ENCODE data around the gene SUSD2.
A peak's percentile ranks its signal among the peaks of the same experiment; 100 is the strongest.

Gene SUSD2

DNA sequence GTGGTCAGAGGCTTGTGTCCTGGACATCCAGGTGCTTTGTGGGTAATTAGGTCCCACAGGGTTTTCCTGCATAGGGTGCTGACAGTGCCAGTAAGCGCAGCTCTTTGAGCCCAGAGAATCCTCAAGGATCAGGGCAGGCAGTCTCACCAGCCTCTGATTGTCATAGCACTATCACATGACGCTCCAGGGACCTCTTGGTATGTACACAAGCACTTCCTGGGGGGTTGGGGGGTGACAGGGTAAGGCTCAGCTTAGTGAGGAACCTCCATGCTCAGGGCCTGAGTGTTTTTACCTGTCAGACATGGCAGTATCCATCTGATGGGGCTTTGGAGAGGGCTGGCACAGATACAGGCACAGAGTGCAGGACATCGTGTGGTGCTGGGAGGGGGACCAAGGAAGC is 27.9 kb upstream of the SUSD2 start:
- H3K4me3 ChIP-seq (ENCODE audit: low read depth, low read length), result no peak overlapping the region

DNA sequence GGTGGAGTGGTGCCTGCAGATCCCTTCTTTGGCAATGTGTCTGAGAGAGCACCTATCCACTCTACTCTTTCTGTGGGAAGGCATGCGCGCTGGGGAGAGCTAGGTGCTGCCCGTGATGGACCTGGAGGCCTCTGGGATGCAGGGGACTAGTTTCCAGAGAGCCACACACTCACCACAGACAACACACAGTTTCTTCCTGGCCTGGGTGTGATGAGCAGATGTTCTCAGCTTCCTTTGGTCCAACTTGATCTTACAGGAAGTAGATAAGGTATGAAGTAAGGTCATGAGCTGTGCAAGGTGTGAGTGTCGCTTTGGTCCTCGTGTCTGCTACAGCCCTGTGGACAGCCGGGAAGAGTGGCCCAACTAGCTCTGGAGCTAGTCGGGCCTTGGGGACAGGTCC is 27.3 kb upstream of the SUSD2 start:
- H3K4me3 ChIP-seq (ENCODE audit: low read depth, low read length), result no peak overlapping the region

DNA sequence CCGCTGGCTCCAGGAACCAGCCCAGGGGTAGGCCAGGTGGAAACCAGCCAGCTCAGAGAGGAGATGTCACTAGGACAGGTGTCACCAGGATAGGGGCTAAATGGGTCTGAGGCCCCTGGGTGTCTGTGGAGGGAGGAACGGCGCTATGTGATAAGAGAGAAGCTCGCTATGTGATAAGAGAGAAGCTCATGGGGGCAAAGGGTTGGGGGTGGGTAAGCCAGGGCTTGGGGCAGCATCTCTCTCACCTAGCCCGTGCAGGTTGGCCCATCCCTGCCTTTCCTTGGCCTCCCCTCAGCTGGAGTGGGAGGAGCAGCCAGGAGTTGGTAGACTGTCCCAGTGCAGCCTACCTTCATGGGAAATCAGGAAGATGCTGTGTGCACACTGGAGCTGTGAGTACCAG is 26.5 kb upstream of the SUSD2 start:
- no peak overlapping the region for H3K4me3 ChIP-seq (ENCODE audit: low read depth, low read length)

DNA sequence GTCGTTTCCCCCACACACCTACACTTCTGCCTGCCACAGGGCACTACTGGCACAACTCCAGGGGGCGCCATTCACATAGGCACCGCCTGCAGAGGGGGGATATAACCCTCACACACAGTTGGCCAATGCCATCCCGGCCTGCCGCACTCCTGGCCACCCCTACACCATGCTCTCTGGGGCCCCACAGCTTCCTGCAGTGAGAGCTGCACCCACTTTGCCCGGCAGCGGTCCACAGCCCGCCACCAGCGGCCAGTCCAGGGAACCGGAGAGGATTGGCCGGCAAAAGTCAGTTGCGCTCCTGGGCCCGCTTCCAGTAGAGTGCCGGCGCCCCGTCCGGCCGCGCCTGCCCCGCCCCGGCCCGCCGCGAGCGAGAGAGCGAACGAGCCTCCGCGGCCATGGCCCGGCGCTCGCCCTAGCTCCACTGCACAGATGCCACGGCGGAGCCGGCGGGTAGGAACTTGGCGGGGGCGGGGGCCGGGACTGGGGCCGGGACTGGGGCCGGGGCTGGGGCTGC is 25.6 kb upstream of the SUSD2 start:
- peak overlapping the region; percentile 28 for H3K4me3 ChIP-seq (ENCODE audit: low read depth, low read length)

- H3K4me3 ChIP-seq (ENCODE audit: low read depth, low read length), result peak overlapping the region; percentile 45
Observed at GRCh38 chr22:24156141-24156912, 25.0 kb upstream of the SUSD2 start.

- peak overlapping the region; percentile 45 for H3K4me3 ChIP-seq (ENCODE audit: low read depth, low read length)
Observed at GRCh38 chr22:24156913-24157821, 24.1 kb upstream of the SUSD2 start.

DNA sequence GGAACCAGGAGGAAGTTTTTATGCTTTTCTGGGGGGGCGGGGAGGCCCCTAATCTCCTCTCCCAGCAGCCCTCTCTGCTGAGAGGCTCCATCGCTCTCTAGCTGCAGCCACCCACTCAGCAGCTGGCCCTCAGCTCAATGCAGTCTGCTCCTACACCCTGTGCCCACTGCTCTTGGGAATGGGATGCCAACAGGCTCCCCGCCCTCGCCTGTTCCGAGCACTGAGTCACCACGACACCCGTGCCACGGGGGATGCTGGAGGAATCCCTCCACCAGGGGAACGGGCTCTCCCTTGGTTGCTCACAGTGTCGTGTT is 23.5 kb upstream of the SUSD2 start:
- H3K4me3 ChIP-seq (ENCODE audit: low read depth, low read length), result no peak overlapping the region

- H3K4me3 ChIP-seq (ENCODE audit: low read depth, low read length), result no peak overlapping the region
Observed at GRCh38 chr22:24159650-24160049, 21.6 kb upstream of the SUSD2 start.

DNA sequence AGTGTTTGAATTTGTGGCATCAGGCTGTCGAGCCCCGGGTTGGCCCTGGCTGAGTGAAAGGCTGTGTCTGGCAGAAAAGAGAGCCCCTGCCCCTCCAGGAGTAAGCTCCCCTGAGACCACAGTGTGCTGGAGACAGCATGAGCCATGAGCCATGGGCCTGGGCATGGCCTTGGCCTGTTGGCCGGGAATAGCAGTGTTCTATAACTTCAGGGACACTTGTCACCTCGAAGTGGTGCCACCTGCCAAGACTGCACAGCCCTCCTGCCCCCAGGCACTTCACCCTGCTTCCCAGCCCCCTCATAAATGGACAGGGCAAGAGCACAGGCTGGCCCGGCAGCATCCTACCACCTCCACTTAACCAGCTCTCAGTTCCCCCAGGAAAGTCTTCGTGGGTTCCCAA is 20.7 kb upstream of the SUSD2 start:
- no peak overlapping the region for H3K4me3 ChIP-seq (ENCODE audit: low read depth, low read length)

- H3K4me3 ChIP-seq (ENCODE audit: low read depth, low read length), result no peak overlapping the region
Observed at GRCh38 chr22:24161485-24161884, 19.8 kb upstream of the SUSD2 start.

GRCh38 chr22:24161909-24162308 is 19.4 kb upstream of the SUSD2 start:
- H3K4me3 ChIP-seq (ENCODE audit: low read depth, low read length), result no peak overlapping the region

- H3K4me3 ChIP-seq (ENCODE audit: low read depth, low read length), result no peak overlapping the region
Observed at GRCh38 chr22:24162436-24162835, 18.9 kb upstream of the SUSD2 start.

DNA sequence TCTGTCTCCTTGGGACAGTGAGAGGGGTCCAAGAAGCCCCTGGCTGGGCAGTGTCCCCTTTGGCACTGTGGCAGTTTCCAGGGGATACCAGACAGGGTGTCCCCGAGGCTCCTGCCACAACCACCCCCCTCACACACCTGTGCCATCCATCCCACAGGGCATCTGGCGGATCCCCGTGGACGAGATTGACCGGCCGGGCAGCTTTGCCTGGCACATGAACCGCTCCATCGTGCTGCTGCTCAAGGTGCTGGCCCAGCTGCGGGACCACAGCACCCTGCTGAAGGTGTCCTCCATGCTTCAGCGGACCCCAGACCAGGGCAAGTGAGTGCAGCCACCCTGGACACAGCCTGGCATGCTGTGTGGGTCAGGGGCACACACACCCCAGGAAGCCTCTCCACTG is 17.0 kb upstream of the SUSD2 start:
- no peak overlapping the region for H3K4me3 ChIP-seq (ENCODE audit: low read depth, low read length)

- H3K4me3 ChIP-seq (ENCODE audit: low read depth, low read length), result no peak overlapping the region
Observed at GRCh38 chr22:24164940-24165339, 16.3 kb upstream of the SUSD2 start.

DNA sequence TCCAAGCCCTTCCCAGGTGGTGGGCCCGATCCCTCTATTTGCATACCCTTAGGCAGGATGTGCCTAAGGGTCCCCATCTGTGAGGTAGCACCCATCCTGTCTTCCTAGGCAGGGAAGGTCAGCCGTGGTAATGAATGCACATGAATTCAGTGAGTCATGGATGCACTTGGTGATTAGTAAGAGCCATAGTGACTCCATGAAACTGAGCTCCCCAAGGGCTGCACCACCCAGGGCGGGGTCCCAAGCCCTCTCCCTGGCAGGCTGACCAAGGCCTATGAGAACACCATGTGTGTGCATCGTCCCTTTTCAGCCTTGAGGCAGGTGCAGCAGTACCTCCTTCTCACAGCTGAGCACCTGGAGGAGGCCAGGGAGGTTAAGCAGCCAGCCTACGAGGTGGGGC is 15.6 kb upstream of the SUSD2 start:
- H3K4me3 ChIP-seq (ENCODE audit: low read depth, low read length), result no peak overlapping the region

GRCh38 chr22:24166811-24167210 is 14.5 kb upstream of the SUSD2 start:
- no peak overlapping the region for H3K4me3 ChIP-seq (ENCODE audit: low read depth, low read length)

- H3K4me3 ChIP-seq (ENCODE audit: low read depth, low read length), result no peak overlapping the region
Observed at GRCh38 chr22:24169439-24170058, 11.7 kb upstream of the SUSD2 start.

GRCh38 chr22:24170188-24170587 is 11.1 kb upstream of the SUSD2 start:
- no peak overlapping the region for H3K4me3 ChIP-seq (ENCODE audit: low read depth, low read length)

DNA sequence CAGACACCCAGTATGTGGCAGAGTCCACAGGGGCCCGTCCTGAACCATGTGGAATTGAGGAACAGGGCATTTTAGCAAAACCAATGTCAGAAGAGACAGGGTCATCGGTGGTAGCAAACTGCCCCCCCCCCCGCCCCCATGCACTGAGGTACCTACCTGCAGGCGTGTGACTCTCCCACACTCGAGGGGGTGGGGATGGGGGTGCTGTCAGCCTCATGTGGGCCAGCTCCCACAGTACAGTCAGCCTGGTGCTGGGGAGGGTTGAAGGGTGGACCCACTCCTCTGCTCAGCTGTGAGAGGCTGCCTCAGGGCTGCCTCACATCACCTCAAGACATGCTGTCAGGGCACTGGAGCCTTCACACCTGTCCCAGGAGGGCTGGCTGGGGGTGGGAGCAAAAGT is 10.7 kb upstream of the SUSD2 start:
- H3K4me3 ChIP-seq (ENCODE audit: low read depth, low read length), result no peak overlapping the region

DNA sequence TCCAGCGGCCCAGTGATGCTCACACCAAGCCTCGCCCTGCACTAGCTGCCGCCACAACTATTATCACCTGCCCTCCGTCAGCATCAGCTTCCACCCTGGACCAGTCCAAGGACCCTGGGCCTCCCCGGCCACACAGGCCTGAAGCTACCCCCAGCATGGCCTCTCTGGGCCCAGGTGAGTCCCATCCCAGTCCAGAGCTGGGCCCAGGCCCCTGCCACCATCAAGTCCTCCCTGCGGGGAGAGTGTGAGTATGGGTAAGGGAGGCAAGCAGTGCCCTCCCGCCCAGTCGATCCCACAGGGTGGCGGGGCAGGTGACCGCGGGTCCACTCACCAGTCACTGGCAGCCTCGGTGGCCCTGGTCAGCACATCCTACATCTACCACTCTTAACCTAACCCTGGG is 9.5 kb upstream of the SUSD2 start:
- no peak overlapping the region for H3K4me3 ChIP-seq (ENCODE audit: low read depth, low read length)

DNA sequence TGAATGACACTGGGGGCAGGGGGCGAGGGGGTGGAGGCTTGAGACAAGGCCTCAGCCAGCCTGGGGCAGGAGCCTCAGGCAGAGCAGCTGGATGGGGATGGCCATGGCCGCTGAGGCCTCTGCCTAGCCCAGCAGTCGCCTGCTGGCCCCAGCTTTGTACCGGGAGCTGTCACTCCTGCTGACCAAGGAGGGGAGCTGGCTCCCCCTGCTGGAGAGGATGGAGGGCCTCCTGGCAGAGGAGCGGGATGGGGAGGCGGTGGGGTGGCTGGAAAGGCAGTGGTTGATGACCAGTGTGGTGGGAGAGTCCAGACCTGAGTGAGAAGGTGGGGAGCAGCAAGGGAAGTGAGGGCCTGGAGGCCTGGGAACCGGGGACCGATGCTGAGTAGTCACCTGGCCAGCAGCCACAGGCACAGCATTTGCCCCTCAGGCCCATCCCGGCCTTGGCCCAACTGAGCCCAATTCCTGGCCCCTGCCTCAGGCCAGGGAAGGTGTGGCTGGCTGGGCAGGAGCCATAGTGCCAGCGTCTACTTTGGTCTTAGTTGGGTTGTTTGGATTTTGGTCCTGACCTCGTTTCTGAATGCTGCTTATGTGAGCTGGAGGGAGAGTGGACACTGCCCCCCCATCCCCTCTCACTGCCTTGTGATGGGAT is 6.0 kb upstream of the SUSD2 start:
- H3K4me3 ChIP-seq (ENCODE audit: low read depth, low read length), result no peak overlapping the region
